Measurements from ENCODE around the gene USP47. TPM values are rescaled to one million over a fixed set of nuclear protein-coding genes. Genes with fewer than 3 reads are reported as not detected.

The USP47 gene
- polyA plus RNA-seq, 1 donor from 2014 or later, result 92.6 TPM

GRCh38 chr11:11884351-11884750, 42.6 kb downstream of the USP47 start:
- TF ChIP-seq CTCF (IDR thresholded peaks at IDR 0.05; ENCODE audit: poor library complexity, severe bottlenecking), result no peak
- TF ChIP-seq POLR2AphosphoS5 (IDR thresholded peaks at IDR 0.05), result no peak
- no peak for TF ChIP-seq EZH2 (IDR thresholded peaks at IDR 0.05; ENCODE audit: borderline replicate concordance, insufficient read depth, low read length, poor library complexity, severe bottlenecking)
- Histone ChIP-seq H3K27ac (ENCODE audit: low read length) (no peak overlapping the region), H3K79me2 (replicated peaks; ENCODE audit: insufficient read depth, low read length) (peaks cover 26% of the 10 kb centered on the region), H2AFZ (ENCODE audit: low read depth, low read length) (no peak overlapping the region), H4K20me1 (ENCODE audit: insufficient read depth) (no peaks in the 10 kb centered on the region), H3K27me3 (ENCODE audit: insufficient read depth, low read depth, low read length) (no peaks in the 10 kb centered on the region), H3K4me2 (ENCODE audit: low read length) (no peak overlapping the region), H3F3A (ENCODE audit: insufficient read depth, low read length, poor library complexity, severe bottlenecking) (no peaks in the 10 kb centered on the region), H3K9ac (ENCODE audit: low read length) (no peak overlapping the region), H3K9me3 (ENCODE audit: low read length) (no peaks in the 10 kb centered on the region), H3K36me3 (ENCODE audit: insufficient read depth, low read length) (peaks cover 9% of the 10 kb centered on the region), H3K4me3 (ENCODE audit: low read length) (no peak overlapping the region), H3K9me2 (ENCODE audit: insufficient read depth, low read length) (no peaks in the 10 kb centered on the region)

- Histone ChIP-seq H3K79me2 (replicated peaks; ENCODE audit: insufficient read depth, low read length) (peaks cover 23% of the 10 kb centered on the region), H3K9ac (ENCODE audit: low read length) (no peak overlapping the region), H2AFZ (ENCODE audit: low read depth, low read length) (no peak overlapping the region), H3K9me3 (ENCODE audit: low read length) (no peaks in the 10 kb centered on the region), H3K27ac (ENCODE audit: low read length) (no peak overlapping the region), H4K20me1 (ENCODE audit: insufficient read depth) (no peaks in the 10 kb centered on the region), H3F3A (ENCODE audit: insufficient read depth, low read length, poor library complexity, severe bottlenecking) (no peaks in the 10 kb centered on the region), H3K36me3 (ENCODE audit: insufficient read depth, low read length) (peaks cover 9% of the 10 kb centered on the region), H3K4me2 (ENCODE audit: low read length) (no peak overlapping the region), H3K9me2 (ENCODE audit: insufficient read depth, low read length) (no peaks in the 10 kb centered on the region), H3K4me3 (ENCODE audit: low read length) (no peak overlapping the region), H3K27me3 (ENCODE audit: insufficient read depth, low read depth, low read length) (no peaks in the 10 kb centered on the region)
- TF ChIP-seq CTCF (IDR thresholded peaks at IDR 0.05; ENCODE audit: poor library complexity, severe bottlenecking), result no peak
- no peak for TF ChIP-seq MXI1 (conservative IDR thresholded peaks at IDR 0.05; ENCODE audit: poor library complexity, severe bottlenecking)
- TF ChIP-seq REST (IDR thresholded peaks at IDR 0.05; ENCODE audit: borderline replicate concordance), result no peak
- TF ChIP-seq TAF1 (IDR thresholded peaks at IDR 0.05; ENCODE audit: low read depth), result no peak
- TF ChIP-seq POLR2AphosphoS5 (IDR thresholded peaks at IDR 0.05), result no peak
- no peak for TF ChIP-seq RAD21 (conservative IDR thresholded peaks at IDR 0.05)
- TF ChIP-seq EZH2 (IDR thresholded peaks at IDR 0.05; ENCODE audit: borderline replicate concordance, insufficient read depth, low read length, poor library complexity, severe bottlenecking), result no peak
- no peak for TF ChIP-seq SMC3 (conservative IDR thresholded peaks at IDR 0.05; ENCODE audit: poor library complexity)
- no peak for TF ChIP-seq EP300 (conservative IDR thresholded peaks at IDR 0.05; ENCODE audit: poor library complexity, severe bottlenecking)
Measured at GRCh38 chr11:11884774-11885481, 43.2 kb downstream of the USP47 start.
